ACC112 (cell line): ENCODE data around the gene CDC42BPA.

ENCODE experiments used
- H2AFZ ChIP-seq: fragments of 200-600 bp; sonication (generic); one replicate; pipeline ENCODE4 v1.6.0; 2017; ENCODE audit warnings: antibody characterized with exemption, low read length; ENCODE audit not compliant: unreplicated experiment
- H3K27ac ChIP-seq: fragments of 200-600 bp; sonication (generic); 2 replicates; pipeline ENCODE4 v1.5.1; 2014; ENCODE audit warnings: low read depth, mild to moderate bottlenecking, antibody characterized with exemption, low read length, moderate library complexity
- H3K27me3 ChIP-seq: fragments of 200-600 bp; sonication (generic); 2 replicates; pipeline ENCODE4 v1.6.1; 2014; ENCODE audit warnings: mild to moderate bottlenecking, antibody characterized with exemption, low read length, moderate library complexity, mixed read lengths; ENCODE audit not compliant: insufficient read depth
- H3K36me3 ChIP-seq: fragments of 200-600 bp; sonication (generic); 2 replicates; pipeline ENCODE4 v1.6.1; 2016; ENCODE audit warnings: mild to moderate bottlenecking, antibody characterized with exemption, low read length, moderate library complexity, mixed read lengths; ENCODE audit not compliant: insufficient read depth
- H3K4me1 ChIP-seq: fragments of 200-600 bp; sonication (generic); one replicate; pipeline ENCODE4 v1.6.1; 2016; ENCODE audit warnings: low read length, mixed read lengths; ENCODE audit not compliant: insufficient read depth, unreplicated experiment, control insufficient read depth
- H3K4me3 ChIP-seq: fragments of 200-600 bp; sonication (generic); 2 replicates; pipeline ENCODE4 v1.5.1; 2014; ENCODE audit warnings: mild to moderate bottlenecking, low read depth, low read length
- H3K79me2 ChIP-seq: fragments of 200-600 bp; sonication (generic); one replicate; pipeline ENCODE4 v1.6.0; 2016; ENCODE audit warnings: low read length; ENCODE audit not compliant: control insufficient read depth, unreplicated experiment, insufficient read depth

The CDC42BPA gene

DNA sequence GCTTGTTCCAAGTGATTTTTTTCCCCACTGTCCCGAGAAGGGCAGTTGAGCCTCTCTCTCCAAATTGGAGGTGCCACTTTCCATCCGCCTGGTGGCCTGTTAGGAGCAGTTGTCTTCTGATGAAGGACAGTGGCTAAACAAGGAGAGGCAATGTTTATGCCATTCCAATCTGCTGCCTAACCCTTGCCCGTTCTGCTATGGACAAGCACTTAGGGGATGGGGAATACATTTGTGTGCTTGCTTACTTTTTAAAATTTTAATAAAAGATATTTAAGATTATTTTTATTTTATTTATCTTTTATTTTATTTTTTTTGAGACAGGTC lies 366.2 kb downstream of the CDC42BPA start:
- no peaks in the 10 kb centered on the region for H3K79me2 ChIP-seq
- H2AFZ ChIP-seq, result no peak overlapping the region
- H3K4me3 ChIP-seq, result no peak overlapping the region
- no peak overlapping the region for H3K27ac ChIP-seq
- no peaks in the 10 kb centered on the region for H3K36me3 ChIP-seq
- no peaks in the 10 kb centered on the region for H3K27me3 ChIP-seq
- H3K4me1 ChIP-seq, result no peaks in the 10 kb centered on the region

DNA sequence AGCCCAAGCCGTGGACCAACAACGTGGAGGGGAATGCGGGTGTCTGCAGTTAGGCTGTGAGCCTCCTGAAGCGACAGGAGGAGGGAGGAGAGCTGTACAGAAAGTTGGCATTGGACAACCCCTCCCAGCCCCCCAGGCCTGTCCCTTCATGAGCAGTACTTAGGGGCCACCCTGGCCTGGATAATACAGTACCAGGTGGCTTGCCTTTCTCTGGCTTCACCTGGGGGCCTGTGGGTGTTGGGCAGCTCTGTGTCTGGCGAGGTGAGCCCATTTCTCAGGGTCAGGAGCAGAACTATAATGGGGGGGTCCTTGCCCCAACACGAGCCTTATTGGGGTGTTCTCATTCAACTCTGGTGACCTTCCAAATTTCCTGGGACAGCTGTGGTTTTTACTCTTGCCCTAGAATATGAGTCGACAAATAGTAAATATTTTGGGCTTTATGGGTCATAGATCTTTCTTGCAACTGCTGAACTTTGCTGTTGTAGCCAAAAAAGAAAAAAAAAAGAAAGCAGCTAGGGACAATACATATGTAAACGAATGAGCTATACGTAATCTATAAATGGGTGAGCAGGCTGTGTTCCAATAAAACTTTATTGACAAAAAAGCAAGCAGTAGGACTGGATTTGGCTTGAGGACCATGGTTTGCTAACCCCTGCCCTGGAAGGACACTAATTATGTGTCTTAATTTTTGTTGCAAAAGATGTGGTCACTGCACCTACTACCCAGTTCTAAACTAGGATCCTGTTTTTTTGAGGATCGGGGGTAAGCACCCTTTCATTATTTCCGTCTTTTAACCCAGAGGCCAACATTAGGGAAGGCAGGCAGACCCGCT lies 366.8 kb downstream of the CDC42BPA start:
- Histone ChIP-seq H3K79me2 (no peaks in the 10 kb centered on the region), H3K27ac (no peak overlapping the region), H2AFZ (no peak overlapping the region), H3K4me1 (no peaks in the 10 kb centered on the region), H3K4me3 (no peak overlapping the region), H3K27me3 (no peaks in the 10 kb centered on the region), H3K36me3 (no peaks in the 10 kb centered on the region)

DNA sequence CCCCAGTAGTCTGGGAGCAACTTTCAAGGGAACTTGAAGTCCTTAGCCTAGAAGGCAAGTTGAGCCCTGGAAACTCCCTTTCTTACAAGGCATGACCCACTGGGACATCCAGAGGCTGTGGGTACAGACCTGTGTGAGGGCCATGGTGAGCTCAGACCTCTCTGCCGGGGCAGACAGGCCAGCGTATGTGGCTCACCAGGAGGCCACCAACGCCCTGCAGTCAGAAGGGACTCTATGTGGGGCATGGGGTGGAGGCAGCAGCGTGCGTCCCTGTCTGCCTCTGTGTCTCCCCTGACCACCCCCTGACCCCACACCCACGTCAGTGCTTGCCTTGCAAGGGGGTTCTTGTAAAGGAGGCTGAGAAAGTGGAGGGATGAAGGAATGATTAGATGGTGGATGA lies 367.4 kb downstream of the CDC42BPA start:
- Histone ChIP-seq H3K27ac (no peak overlapping the region), H3K79me2 (no peaks in the 10 kb centered on the region)

DNA sequence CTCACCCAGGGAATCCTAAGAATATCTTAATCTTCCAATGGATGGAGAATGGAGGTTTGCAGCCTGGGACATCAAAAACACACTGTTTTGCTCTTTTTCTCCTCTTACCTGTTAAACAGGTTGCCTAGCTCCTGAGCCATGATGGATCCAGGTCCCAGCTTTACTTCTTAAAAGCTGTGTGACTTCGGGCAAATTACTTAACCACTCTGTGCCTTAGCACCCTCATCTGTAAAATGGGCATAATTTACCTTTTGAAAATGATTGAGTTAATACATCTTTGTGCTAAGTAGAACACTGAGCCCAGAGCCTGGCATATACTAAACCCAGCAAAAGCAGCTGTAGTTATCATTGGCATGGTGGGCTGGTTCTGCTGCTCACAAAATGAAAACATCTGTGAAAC lies 368.0 kb downstream of the CDC42BPA start:
- Histone ChIP-seq H2AFZ (no peak overlapping the region), H3K27me3 (no peaks in the 10 kb centered on the region), H3K27ac (no peak overlapping the region), H3K4me3 (no peak overlapping the region), H3K79me2 (no peaks in the 10 kb centered on the region), H3K4me1 (no peaks in the 10 kb centered on the region), H3K36me3 (no peaks in the 10 kb centered on the region)

More for the DNA sequence above, 367.4 kb downstream of the CDC42BPA start:
- H3K36me3 ChIP-seq, result no peaks in the 10 kb centered on the region
- no peaks in the 10 kb centered on the region for H3K4me1 ChIP-seq
- no peaks in the 10 kb centered on the region for H3K27me3 ChIP-seq
- H3K4me3 ChIP-seq, result no peak overlapping the region
- no peak overlapping the region for H2AFZ ChIP-seq

DNA sequence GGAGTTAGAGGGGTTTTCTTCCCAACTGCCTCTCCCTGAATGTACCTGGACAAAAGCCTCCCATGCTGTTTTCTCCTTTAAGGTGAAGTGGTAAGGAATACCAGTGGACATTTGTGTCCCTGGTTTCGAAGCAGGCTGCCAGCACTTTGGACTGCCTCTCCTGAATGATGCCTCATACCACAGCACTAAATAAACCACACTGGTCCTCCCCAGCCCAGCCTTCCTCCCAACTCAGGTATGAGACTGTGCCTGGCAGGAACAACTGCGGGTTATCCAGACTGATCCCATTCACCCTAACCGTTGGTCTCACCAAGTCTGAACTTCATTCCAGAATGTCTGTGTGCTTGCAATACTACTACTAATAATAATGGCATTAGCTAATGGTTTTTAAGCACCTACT lies 368.9 kb downstream of the CDC42BPA start:
- Histone ChIP-seq H3K79me2 (no peaks in the 10 kb centered on the region), H2AFZ (no peak overlapping the region), H3K27ac (no peak overlapping the region), H3K4me1 (no peaks in the 10 kb centered on the region), H3K4me3 (no peak overlapping the region), H3K27me3 (no peaks in the 10 kb centered on the region), H3K36me3 (no peaks in the 10 kb centered on the region)

DNA sequence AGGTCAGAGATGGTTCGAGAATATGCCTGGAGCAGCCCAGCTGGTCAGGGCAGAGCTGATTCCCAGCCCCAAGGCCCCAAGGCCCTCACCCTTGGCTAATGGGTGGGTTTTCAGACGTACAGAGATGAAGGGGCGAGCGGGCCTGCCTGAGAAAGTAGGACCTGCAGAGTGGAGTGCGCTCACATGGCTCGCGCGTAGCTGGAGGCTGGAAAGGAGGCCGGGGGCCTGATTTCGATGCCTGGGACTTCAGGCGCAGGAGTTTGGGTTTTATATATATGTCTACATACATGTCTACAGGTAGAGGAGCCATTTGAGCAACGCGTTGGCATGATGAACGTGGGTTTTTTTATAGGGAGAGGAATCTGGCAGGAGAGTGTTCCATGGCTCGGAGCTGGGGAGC lies 369.3 kb downstream of the CDC42BPA start:
- Histone ChIP-seq H3K4me1 (no peaks in the 10 kb centered on the region), H3K79me2 (no peaks in the 10 kb centered on the region), H2AFZ (no peak overlapping the region), H3K4me3 (no peak overlapping the region), H3K27me3 (no peaks in the 10 kb centered on the region), H3K27ac (no peak overlapping the region), H3K36me3 (no peaks in the 10 kb centered on the region)

DNA sequence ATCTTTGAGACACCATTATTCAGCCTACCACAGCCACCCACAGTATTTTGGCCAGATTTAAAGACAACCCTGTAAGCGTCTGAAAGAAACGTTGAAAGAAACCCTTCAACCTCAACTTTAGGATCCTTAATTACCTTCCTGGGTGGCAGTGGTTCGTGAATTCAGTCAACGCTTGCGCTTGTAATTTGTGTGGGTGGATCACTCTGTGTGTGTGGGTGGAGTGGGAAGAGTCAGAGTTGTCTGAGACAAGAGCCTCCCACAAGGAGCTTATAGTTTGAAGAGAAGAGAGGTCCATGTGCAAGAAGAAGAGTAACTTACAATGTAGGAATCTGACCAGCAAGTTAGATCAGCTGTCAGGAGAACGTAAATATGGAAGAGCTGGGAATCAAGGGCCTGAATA lies 369.8 kb downstream of the CDC42BPA start:
- Histone ChIP-seq H2AFZ (no peak overlapping the region), H3K79me2 (no peaks in the 10 kb centered on the region), H3K4me3 (no peak overlapping the region), H3K4me1 (no peaks in the 10 kb centered on the region), H3K36me3 (no peaks in the 10 kb centered on the region), H3K27me3 (no peaks in the 10 kb centered on the region), H3K27ac (no peak overlapping the region)

DNA sequence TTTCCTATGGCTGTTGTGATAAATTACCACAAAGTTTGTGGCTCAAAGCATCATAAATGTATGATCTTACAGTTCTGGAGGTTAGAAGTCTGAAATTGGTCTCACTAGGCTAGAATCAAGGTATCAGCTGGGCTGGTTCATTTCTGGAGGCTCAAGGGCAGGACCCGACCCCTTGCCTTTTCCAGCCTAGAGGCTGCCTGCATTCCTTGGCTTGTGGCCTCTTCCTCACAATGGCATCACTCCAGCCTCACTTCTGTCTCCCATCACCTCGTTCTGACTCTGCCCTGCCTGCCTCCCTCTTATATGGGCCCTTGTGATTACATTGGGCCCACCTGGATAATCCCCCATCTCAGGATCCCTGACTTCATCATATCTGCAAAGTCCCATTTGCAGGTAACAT lies 370.2 kb downstream of the CDC42BPA start:
- no peak overlapping the region for H3K4me3 ChIP-seq
- no peaks in the 10 kb centered on the region for H3K36me3 ChIP-seq
- H3K27ac ChIP-seq, result no peak overlapping the region
- H3K4me1 ChIP-seq, result no peaks in the 10 kb centered on the region
- H3K27me3 ChIP-seq, result no peaks in the 10 kb centered on the region
- no peak overlapping the region for H2AFZ ChIP-seq
- no peaks in the 10 kb centered on the region for H3K79me2 ChIP-seq

DNA sequence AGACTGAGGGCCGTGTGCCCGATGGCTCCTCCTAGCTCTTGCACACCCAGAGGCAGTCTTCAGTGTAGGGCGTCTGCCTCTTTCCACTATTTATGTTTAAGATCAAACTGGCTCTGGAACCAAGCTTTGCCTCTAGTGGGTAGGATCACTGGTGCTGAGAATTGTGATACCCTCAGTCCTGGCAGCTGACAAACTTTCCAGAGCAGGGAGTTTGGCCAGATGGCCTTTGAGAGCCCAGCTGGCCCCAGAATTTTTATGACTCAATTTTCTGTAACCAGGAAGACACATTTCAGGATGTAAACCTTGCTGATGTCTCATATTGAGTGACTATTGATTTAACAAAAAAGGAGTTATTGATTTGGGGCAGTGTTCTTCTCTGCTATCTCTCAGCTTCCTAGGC lies 371.5 kb downstream of the CDC42BPA start:
- H3K79me2 ChIP-seq, result no peaks in the 10 kb centered on the region
- H3K36me3 ChIP-seq, result no peaks in the 10 kb centered on the region
- no peak overlapping the region for H2AFZ ChIP-seq
- H3K4me3 ChIP-seq, result no peak overlapping the region
- no peaks in the 10 kb centered on the region for H3K27me3 ChIP-seq
- no peak overlapping the region for H3K27ac ChIP-seq
- no peaks in the 10 kb centered on the region for H3K4me1 ChIP-seq

DNA sequence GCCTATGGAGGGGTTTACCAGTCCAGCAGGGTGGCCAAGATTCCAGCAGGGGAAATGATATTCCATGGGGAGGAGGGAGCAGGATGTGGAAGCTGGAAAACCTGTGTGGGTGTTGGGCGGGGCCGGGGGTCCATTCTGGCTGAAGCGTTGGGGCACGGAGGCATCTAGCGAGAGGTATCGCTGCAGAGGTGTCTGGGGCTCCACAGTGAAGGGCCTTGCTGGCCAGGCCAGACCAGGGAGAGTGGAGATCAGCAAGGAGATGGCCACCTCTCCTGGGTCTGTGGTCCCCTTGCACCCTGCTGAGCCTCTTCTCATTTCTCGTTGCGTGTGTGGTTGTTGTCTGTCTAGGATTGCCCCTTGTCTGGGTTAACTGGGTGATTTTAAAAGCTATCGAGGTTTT lies 372.0 kb downstream of the CDC42BPA start:
- H3K27me3 ChIP-seq, result no peaks in the 10 kb centered on the region
- no peak overlapping the region for H3K27ac ChIP-seq
- no peaks in the 10 kb centered on the region for H3K79me2 ChIP-seq
- no peak overlapping the region for H2AFZ ChIP-seq
- no peaks in the 10 kb centered on the region for H3K36me3 ChIP-seq
- no peaks in the 10 kb centered on the region for H3K4me1 ChIP-seq
- H3K4me3 ChIP-seq, result no peak overlapping the region

DNA sequence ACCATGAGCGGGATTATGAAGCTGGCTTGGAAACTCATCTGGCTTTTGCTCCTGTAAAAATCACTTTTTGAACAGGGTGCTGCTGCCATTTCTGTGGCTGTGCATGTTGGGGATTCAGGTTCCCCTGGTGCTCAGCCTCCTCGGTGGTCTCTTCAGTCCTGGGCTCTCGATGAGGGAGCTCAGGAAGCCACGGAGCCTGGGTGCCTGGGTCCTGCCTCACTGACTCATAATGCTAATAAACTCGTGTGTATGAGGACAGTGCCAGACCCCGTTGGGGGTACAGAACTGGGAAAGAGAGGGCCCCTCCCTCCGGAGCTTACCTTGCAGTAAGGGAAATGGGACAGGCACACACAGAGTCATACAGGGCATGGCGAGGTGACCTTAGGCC lies 372.4 kb downstream of the CDC42BPA start:
- Histone ChIP-seq H3K4me3 (no peak overlapping the region), H3K79me2 (no peaks in the 10 kb centered on the region), H3K27ac (no peak overlapping the region), H3K4me1 (peaks cover 4% of the 10 kb centered on the region), H3K27me3 (no peaks in the 10 kb centered on the region), H2AFZ (no peak overlapping the region), H3K36me3 (no peaks in the 10 kb centered on the region)
